ENCODE results near the gene PDHA1. TPM values are rescaled to one million over a fixed set of nuclear protein-coding genes. Genes with fewer than 3 reads are reported as not detected.

PDHA1 gene
- total and polyA plus RNA-seq, 9 of the 15 experiments (the other 6 are each of a cell fraction or from before 2014, with no cell fraction given): 352 to 882 (median 446) TPM

DNA sequence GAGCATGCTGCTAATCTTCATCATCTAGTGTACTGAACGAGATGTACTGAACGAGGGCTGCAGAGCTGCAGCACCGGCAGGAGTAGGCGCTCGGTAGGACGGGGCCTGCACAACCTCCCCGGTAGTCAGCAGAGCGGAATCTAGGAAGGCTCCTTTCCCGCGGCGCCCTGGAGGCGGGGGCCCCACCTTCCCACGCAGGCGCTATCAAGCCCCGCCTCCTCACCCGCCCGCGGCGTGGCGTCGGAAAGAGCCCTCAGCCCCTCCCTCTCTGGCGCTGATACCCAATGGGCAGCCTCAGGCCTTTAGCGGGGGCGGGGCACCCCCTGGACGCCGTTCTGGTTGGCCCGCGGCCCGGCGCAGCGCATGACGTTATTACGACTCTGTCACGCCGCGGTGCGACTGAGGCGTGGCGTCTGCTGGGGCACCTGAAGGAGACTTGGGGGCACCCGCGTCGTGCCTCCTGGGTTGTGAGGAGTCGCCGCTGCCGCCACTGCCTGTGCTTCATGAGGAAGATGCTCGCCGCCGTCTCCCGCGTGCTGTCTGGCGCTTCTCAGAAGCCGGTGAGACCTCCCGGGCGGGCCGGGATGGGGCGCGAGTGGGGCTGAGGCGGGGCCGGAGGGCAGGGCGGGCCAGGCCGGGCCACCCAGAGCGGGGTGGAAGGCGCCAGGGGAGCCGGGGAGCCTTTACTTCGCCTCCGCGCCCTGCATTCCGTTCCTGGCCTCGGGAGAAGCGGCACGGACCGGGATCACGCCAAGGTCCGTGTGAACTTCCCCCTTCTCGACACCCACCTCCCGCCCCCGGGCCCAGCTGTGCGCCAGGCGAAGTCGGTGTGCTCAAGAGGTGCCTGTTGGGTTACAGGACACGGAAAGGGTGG lies at the start of gene PDHA1 (continued):
- TF ChIP-seq, protein P1, sequence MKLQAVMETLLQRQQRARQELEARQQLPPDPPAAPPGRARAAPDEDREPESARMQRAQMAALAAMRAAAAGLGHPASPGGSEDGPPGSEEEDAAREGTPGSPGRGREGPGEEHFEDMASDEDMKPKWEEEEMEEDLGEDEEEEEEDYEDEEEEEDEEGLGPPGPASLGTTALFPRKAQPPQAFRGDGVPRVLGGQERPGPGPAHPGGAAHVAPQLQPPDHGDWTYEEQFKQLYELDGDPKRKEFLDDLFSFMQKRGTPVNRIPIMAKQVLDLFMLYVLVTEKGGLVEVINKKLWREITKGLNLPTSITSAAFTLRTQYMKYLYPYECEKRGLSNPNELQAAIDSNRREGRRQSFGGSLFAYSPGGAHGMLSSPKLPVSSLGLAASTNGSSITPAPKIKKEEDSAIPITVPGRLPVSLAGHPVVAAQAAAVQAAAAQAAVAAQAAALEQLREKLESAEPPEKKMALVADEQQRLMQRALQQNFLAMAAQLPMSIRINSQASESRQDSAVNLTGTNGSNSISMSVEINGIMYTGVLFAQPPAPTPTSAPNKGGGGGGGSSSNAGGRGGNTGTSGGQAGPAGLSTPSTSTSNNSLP (IDR thresholded peaks at IDR 0.05; ENCODE audit: borderline replicate concordance, low read depth, low read length): no peak
- TF ChIP-seq POLR2G (IDR thresholded peaks at IDR 0.05; ENCODE audit: low read depth, low read length) (peak; percentile 86), RFX7 (CRISPR knock-in tag; IDR thresholded peaks at IDR 0.05) (no peak), TEAD4 (IDR thresholded peaks at IDR 0.05; ENCODE audit: low read length) (no peak), TEAD4 (CRISPR knock-in tag; IDR thresholded peaks at IDR 0.05; ENCODE audit: borderline replicate concordance) (no peak), SMAD2 (IDR thresholded peaks at IDR 0.05; ENCODE audit: low read depth, low read length) (no peak), MEF2D (tag; conservative IDR thresholded peaks at IDR 0.05; ENCODE audit: low read depth) (no peak), HEY1 (CRISPR knock-in tag; IDR thresholded peaks at IDR 0.05; ENCODE audit: borderline replicate concordance) (no peak), ZFX (CRISPR knock-in tag; IDR thresholded peaks at IDR 0.05) (peak; percentile 69), ZNF239 (CRISPR knock-in tag; IDR thresholded peaks at IDR 0.05) (no peak), ZNF253 (CRISPR knock-in tag; conservative IDR thresholded peaks at IDR 0.05) (no peak), ZNF224 (CRISPR knock-in tag; IDR thresholded peaks at IDR 0.05) (no peak), CXXC5 (CRISPR knock-in tag; IDR thresholded peaks at IDR 0.05) (peak; percentile 75), SIN3B (IDR thresholded peaks at IDR 0.05; ENCODE audit: low read depth) (peak; percentile 92), RB1 (IDR thresholded peaks at IDR 0.05; ENCODE audit: low read depth) (peak; percentile 52; the same call in 1 of the 2 replicates), ZFP36 (IDR thresholded peaks at IDR 0.05; ENCODE audit: low read depth, low read length, partially characterized antibody) (peak; percentile 36), POLR2B (IDR thresholded peaks at IDR 0.05; ENCODE audit: low read depth, partially characterized antibody) (peak; percentile 48), GTF2F1 (IDR thresholded peaks at IDR 0.05; ENCODE audit: low read depth, low read length) (peak; percentile 19; the same call in 1 of the 2 replicates), HCFC1 (IDR thresholded peaks at IDR 0.05; ENCODE audit: low read depth, low read length) (peak; percentile 75), NR2F6 (CRISPR knock-in tag; IDR thresholded peaks at IDR 0.05) (no peak)
- TF ChIP-seq, protein P2, sequence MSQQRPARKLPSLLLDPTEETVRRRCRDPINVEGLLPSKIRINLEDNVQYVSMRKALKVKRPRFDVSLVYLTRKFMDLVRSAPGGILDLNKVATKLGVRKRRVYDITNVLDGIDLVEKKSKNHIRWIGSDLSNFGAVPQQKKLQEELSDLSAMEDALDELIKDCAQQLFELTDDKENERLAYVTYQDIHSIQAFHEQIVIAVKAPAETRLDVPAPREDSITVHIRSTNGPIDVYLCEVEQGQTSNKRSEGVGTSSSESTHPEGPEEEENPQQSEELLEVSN (IDR thresholded peaks at IDR 0.05; ENCODE audit: borderline replicate concordance in 1 of 2, extremely low read depth in 1 of 2, insufficient read depth in 1 of 2, insufficient read length in 1 of 2, low read depth in 1 of 2, low read length in 1 of 2, poor library complexity in 1 of 2, severe bottlenecking in 1 of 2): peak; percentile 55 to 58
- TF ChIP-seq, protein P3, sequence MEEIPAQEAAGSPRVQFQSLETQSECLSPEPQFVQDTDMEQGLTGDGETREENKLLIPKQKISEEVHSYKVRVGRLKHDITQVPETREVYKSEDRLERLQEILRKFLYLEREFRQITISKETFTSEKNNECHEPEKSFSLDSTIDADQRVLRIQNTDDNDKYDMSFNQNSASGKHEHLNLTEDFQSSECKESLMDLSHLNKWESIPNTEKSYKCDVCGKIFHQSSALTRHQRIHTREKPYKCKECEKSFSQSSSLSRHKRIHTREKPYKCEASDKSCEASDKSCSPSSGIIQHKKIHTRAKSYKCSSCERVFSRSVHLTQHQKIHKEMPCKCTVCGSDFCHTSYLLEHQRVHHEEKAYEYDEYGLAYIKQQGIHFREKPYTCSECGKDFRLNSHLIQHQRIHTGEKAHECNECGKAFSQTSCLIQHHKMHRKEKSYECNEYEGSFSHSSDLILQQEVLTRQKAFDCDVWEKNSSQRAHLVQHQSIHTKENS (CRISPR knock-in tag; IDR thresholded peaks at IDR 0.05): no peak
- TF ChIP-seq, protein P4, sequence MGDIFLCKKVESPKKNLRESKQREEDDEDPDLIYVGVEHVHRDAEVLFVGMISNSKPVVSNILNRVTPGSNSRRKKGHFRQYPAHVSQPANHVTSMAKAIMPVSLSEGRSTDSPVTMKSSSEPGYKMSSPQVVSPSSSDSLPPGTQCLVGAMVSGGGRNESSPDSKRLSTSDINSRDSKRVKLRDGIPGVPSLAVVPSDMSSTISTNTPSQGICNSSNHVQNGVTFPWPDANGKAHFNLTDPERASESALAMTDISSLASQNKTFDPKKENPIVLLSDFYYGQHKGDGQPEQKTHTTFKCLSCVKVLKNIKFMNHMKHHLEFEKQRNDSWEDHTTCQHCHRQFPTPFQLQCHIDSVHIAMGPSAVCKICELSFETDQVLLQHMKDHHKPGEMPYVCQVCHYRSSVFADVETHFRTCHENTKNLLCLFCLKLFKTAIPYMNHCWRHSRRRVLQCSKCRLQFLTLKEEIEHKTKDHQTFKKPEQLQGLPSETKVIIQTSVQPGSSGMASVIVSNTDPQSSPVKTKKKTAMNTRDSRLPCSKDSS (IDR thresholded peaks at IDR 0.05; ENCODE audit: low read depth, partially characterized antibody): no peak

Measured in K562 (cell line).